ENCODE measurements around the gene EIF1AY. TPM values are rescaled to one million over a fixed set of nuclear protein-coding genes. Genes with fewer than 3 reads are reported as not detected.

The EIF1AY gene
- total RNA-seq, 1 experiment from 2014 or later, result not detected

GRCh38 chrY:20555820-20556219 is 19.8 kb upstream of the EIF1AY start:
- TF ChIP-seq, protein P1, sequence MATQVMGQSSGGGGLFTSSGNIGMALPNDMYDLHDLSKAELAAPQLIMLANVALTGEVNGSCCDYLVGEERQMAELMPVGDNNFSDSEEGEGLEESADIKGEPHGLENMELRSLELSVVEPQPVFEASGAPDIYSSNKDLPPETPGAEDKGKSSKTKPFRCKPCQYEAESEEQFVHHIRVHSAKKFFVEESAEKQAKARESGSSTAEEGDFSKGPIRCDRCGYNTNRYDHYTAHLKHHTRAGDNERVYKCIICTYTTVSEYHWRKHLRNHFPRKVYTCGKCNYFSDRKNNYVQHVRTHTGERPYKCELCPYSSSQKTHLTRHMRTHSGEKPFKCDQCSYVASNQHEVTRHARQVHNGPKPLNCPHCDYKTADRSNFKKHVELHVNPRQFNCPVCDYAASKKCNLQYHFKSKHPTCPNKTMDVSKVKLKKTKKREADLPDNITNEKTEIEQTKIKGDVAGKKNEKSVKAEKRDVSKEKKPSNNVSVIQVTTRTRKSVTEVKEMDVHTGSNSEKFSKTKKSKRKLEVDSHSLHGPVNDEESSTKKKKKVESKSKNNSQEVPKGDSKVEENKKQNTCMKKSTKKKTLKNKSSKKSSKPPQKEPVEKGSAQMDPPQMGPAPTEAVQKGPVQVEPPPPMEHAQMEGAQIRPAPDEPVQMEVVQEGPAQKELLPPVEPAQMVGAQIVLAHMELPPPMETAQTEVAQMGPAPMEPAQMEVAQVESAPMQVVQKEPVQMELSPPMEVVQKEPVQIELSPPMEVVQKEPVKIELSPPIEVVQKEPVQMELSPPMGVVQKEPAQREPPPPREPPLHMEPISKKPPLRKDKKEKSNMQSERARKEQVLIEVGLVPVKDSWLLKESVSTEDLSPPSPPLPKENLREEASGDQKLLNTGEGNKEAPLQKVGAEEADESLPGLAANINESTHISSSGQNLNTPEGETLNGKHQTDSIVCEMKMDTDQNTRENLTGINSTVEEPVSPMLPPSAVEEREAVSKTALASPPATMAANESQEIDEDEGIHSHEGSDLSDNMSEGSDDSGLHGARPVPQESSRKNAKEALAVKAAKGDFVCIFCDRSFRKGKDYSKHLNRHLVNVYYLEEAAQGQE (IDR thresholded peaks at IDR 0.05; ENCODE audit: insufficient read depth in 1 of 2, low read depth in 2 of 2, low read length in 1 of 2), result no peak
- TF ChIP-seq POLR2AphosphoS5 (IDR thresholded peaks at IDR 0.05; ENCODE audit: low read depth, low read length) (no peak), CTCF (IDR thresholded peaks at IDR 0.05) (no peak), TCF7L2 (IDR thresholded peaks at IDR 0.05; ENCODE audit: low read depth, low read length) (no peak), SIN3A (IDR thresholded peaks at IDR 0.05; ENCODE audit: borderline replicate concordance, insufficient read depth, low read depth, low read length) (no peak)
- ChIA-PET CTCF (no interaction called here), POLR2A (no interaction called here)
- H3K9me3 ChIP-seq (ENCODE audit: control insufficient read depth, insufficient read depth, low read depth, low read length), result no peaks in the 10 kb centered on the region
- H3K4me3 ChIP-seq (ENCODE audit: low read depth in 2 of 2, low read length in 2 of 2), result no peak overlapping the region
- intact Hi-C loops (cut with micrococcal nuclease; ENCODE audit: unreplicated experiment) (no loop called here), in situ Hi-C loops (cut with HindIII; ENCODE audit: low pct_unique_long_range_greater_than_20kb, low sequenced_read_pairs) (no loop called here)
- ATAC-seq, result no peak
- H3K27ac ChIP-seq (ENCODE audit: low read length), result no peak overlapping the region
- no peaks in the 10 kb centered on the region for H3K27me3 ChIP-seq (ENCODE audit: control insufficient read depth, insufficient read depth, low read length)
- H3K4me1 ChIP-seq (ENCODE audit: control insufficient read depth, insufficient read depth, low read length), result no peaks in the 10 kb centered on the region
- BruUV-seq (replicated peaks), result no TSS peak
- DNase-seq (ENCODE audit: low read depth, low spot score), result no peak
- H3K36me3 ChIP-seq (ENCODE audit: control insufficient read depth, insufficient read depth, low read length), result no peaks in the 10 kb centered on the region

DNA sequence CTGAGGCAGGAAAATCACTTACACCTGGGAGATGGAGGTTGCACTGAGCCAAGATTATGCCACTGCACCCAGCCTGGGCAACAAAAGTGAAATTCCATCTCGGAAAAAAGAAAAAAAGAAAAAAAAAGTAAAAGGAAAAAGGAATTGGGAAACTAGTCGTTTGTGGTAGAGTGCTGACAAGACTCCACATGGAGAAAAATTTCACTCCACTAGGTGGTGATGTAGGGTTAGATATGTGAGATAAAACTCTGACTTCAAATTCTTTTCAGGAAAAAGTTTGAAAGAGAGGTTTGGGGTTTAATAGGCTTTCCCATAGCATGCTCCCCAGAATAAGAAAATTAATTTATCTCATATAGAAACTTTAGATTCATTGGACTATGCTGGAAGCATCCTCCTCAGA is 16.9 kb upstream of the EIF1AY start:
- Histone ChIP-seq H3K9me3 (ENCODE audit: control insufficient read depth, insufficient read depth, low read depth, low read length) (no peaks in the 10 kb centered on the region), H3K27ac (ENCODE audit: low read length) (no peak overlapping the region), H3K4me3 (ENCODE audit: low read depth in 2 of 2, low read length in 2 of 2) (no peak overlapping the region), H3K27me3 (ENCODE audit: control insufficient read depth, insufficient read depth, low read length) (no peaks in the 10 kb centered on the region), H3K4me1 (ENCODE audit: control insufficient read depth, insufficient read depth, low read length) (no peaks in the 10 kb centered on the region), H3K36me3 (ENCODE audit: control insufficient read depth, insufficient read depth, low read length) (no peaks in the 10 kb centered on the region)
- ChIA-PET CTCF (no interaction called here), POLR2A (no interaction called here)
- no peak for TF ChIP-seq CTCF (IDR thresholded peaks at IDR 0.05)
- TF ChIP-seq, protein P1 (IDR thresholded peaks at IDR 0.05; ENCODE audit: insufficient read depth in 1 of 2, low read depth in 2 of 2, low read length in 1 of 2), result no peak
- TF ChIP-seq TCF7L2 (IDR thresholded peaks at IDR 0.05; ENCODE audit: low read depth, low read length), result no peak
- TF ChIP-seq POLR2AphosphoS5 (IDR thresholded peaks at IDR 0.05; ENCODE audit: low read depth, low read length), result no peak
- TF ChIP-seq SIN3A (IDR thresholded peaks at IDR 0.05; ENCODE audit: borderline replicate concordance, insufficient read depth, low read depth, low read length), result no peak
- intact Hi-C loops (cut with micrococcal nuclease; ENCODE audit: unreplicated experiment) (no loop called here), in situ Hi-C loops (cut with HindIII; ENCODE audit: low pct_unique_long_range_greater_than_20kb, low sequenced_read_pairs) (no loop called here)
- DNase-seq (ENCODE audit: low read depth, low spot score), result no peak
- no TSS peak for BruUV-seq (replicated peaks)
- no peak for ATAC-seq

Measured in Panc1 (cell line).